GM19468 (cell line): ENCODE results near the gene ALDH3A2.

Experiments
- ATAC-seq: cut with Tn5 transposase; IDR thresholded peaks from one replicate; pipeline ENCODE4 v1.9.1; 2021; ENCODE audit warnings: mild to moderate bottlenecking, moderate library complexity, moderate number of reproducible peaks; ENCODE audit not compliant: unreplicated experiment; ENCODE audit errors: extremely low read depth

ALDH3A2 gene

DNA sequence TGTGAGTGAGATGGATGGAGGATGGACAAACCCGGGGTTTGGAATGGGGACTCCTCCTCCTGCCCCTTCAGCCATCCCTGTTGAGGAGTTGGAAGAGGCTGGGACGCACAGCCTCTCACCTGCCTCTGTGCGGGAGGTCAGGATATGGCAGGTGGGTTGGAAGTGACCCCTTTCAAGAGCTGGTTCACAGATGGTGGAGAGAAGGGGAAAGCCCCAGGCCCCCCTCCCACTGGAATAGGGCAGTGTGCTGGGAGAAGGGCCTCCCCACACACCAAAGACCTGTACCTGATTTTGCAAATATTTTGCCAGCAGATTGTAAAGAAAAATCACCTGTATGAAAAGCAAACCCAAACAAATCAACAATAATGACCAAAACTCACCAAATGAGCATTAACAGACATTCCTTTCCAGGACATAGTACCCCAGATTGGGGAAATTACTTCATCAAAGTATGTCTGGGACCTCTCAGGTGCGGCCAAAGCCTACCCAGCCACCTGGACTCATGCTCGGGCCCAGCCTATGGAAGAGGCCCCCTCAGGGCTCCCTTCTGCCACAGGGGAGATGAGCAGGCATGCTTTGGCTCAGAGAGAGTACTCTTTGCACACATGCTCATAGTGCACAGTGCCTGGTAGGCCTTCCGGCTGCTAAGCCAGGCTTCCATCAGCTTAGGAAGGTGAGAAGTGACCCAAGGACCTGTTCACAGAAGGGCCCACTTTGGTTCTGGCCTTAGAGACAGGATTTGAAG is 60.1 kb downstream of the ALDH3A2 start:
- no peak for ATAC-seq

DNA sequence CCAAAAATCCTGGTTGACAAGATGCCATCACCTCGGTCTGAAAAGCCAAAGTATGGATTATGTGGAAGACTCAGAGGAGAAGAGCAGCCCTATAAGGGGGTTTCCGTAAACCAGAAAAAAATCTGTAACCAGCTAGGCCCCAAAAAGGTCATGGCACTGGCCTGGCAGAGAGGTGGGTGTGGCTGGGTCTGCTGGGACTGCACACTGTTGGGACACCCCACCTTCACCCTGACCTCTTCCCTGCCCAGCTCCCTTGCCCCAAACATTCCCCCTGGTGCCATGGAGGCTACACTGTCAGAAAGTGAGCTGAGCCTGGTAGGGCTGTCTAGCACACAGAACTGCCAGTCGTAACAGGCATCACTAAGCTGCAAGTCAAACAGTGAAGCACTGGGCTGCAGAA is 61.3 kb downstream of the ALDH3A2 start:
- no peak for ATAC-seq

DNA sequence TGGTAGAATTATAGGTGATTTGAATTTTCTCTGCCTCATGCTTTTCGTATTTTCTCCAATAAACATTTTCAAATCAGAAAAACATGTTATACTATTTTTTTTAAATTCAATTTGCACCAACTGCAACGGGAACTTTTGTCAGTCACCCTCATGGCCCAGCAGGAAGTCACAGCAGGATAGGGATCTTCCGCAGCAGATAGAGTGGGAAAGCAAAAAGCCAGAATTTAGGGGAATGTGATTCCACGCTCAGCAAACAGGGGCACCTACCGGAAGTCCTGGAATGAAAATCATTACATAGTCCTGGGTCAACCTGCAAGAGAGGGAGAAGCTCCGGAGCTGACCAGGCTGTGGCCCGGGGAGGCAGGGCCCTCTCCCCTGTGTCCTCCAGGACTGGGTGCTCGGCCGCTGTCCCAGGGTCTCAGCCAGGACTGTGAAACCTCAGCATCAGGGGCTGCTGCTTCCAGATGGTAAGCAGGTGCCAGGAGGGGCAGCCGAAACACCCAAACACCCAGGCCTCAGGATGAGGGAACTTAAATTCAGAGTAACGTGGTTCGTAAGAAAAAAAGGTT is 64.0 kb downstream of the ALDH3A2 start:
- no peak for ATAC-seq

DNA sequence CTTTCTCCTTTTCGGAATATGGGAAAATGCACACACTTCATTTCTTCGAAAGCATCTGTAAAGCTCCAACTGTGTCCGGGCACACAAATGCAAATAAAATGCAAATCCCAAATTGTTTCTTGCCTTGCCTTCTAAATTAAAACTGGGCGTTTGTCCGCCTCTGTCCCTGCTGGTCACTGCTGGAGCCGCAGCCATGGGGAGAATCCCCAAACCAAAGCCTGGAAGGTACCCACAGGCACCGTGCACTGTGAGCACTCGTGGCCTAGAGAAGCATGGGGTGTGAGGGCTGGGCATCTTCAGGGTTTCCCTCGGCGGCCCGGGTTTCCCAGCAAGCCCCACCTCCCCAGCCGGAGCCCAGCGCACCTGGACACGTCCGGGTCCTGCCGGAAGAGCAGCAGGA is 64.9 kb downstream of the ALDH3A2 start:
- ATAC-seq = no peak

DNA sequence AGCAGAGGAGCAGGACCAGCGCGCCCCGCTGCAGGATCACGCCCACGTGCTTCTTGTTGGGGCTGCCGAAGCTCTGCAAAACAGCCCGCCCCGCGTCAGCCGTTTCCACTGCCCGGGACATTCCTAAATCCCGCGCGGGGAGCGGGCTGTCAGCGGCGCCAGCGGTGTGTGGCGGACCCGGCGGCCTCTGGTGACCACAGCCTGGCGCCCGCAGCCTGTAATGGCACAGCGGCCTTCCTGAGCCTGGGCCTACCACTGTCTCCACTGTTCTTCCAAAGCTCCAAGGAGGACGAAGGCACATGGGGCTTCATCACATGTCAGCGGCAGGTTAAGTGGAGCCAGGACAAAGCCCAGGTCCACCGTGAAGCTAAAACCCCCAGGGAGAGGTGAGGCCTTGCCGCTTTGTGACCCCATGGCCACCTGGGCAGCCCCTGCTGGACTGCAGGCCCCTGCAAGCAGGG is 65.4 kb downstream of the ALDH3A2 start:
- no peak for ATAC-seq

DNA sequence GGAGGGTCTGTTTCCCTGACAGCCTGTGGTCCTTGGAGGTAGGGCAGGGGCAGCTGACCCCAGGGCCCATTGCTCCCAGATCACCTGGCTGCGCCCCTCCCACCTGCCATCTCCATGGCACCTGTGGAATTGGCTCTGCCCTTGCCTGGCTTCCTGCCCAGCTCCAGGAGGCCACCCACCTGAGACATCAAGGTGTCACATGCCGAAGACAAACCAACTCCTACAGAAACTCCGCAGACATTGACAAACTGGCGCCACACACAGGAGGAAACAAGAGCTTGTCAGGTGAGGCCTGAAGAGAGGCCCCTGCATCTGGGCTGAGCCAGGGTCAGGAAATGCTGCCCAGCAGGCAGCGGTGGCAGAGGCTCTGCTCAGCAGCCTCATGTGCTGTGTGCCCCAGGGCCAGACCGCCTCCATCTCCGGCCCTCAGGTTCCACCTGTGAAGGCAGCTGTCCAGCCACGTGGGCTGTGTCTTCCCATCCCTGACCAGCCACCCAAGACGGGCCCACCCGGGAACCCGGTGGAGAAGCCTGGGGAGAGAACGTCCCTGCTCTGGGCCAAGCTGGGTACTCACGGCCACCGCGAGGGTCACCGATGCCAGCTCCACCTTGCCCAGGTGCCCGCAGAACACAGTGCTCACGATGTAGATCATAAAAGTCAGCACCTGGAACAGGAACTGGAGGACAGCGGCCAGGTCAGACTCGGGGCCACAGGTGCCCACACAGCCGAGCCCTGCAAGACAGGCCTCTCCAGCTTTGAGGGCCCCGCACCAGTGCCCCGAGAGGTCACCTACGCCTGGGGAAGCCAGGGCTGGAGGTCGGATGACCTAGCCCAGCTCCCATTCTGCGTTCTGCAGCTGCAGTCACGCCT is 66.2 kb downstream of the ALDH3A2 start:
- ATAC-seq = no peak

DNA sequence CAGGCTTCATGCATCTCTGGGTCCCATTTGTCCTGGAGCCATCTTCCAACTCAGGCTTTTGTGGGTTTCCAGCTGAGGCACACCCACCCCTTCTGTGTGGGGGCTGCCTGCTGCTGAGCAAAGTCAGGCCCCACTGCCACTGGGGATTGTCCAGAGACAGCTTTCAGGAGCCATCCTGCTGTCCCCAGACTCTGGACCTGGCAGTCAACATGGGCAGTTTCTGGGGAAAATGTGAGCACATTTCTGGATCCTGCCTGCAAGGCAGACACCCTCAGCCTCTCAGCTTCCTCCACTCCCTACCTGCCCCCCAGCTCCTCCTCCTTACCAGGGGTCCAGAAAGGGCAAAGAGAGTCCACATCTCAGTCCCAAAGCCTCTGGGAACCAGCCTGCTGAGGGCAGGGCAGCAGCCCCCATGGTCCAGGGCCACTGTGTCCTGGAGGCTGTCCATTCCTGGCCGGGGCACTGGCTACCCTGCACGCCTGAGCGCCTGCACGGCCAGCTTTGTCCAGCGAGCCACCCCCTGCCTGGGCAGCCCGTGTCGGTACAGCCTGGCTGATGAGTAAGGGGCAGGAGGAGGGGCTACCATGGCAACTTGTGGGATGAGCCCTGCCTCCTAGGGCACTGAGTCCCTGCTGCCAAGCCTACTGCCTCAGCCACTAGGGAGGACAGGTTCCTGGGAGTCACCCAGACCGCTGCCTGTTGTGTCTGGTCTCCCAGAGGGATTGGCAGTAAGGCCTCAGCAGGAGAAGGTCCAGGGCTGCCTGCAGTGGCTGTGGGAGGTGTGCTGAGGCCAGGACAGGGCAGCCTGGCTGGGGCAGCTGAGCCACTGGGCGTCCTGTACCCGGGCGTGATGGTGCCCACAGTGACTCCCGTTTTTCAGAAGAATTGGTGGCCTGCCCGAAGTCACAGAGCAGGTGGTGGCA is 67.8 kb downstream of the ALDH3A2 start, which contains the start of gene SLC47A2:
TSS of gene SLC47A2 (minus strand) at position 477 of the 923 bp plus-strand sequence. CDS start at position 448, 29 bp downstream.
- no peak for ATAC-seq

DNA sequence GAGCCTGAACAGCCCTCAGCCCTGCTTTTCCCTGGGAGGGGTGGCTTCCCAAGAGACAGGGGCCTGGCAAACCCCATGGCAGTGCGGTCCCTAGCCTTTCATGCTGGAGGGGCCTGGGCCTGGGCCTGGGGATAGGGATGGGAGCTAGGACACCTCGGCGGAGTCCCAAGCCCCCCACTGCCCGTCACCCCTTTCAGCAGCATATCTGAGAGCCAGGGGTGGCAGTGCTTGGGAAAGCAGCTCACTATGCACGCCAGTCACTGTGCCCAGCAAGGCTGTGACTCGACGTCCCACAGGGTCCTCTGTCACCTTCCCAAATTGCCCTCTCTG is 68.4 kb downstream of the ALDH3A2 start:
- ATAC-seq = no peak

DNA sequence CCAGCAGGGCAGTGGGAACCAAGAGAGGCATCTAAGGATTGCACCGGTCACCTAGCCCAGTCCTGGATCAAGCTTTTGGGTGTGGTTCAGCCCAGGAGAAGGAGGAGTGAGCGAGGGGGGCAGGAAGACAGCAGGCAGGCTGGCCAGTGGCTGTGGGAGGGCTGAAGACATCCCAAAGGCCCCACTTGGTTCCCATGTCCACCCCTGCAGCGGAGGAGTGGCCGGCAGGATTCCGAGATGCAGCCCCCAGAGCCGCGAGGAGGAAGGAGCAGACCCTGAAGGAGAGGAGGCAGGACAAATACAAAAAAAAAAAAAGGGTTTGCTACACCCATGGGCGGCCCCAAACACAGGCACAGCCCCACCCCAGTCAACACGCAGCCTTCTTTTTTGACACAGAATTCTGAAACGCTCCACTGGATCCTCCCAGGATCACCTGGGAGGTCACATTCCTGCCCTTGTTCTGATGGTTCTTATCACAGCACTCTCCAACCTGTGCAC is 68.9 kb downstream of the ALDH3A2 start:
- ATAC-seq = no peak

DNA sequence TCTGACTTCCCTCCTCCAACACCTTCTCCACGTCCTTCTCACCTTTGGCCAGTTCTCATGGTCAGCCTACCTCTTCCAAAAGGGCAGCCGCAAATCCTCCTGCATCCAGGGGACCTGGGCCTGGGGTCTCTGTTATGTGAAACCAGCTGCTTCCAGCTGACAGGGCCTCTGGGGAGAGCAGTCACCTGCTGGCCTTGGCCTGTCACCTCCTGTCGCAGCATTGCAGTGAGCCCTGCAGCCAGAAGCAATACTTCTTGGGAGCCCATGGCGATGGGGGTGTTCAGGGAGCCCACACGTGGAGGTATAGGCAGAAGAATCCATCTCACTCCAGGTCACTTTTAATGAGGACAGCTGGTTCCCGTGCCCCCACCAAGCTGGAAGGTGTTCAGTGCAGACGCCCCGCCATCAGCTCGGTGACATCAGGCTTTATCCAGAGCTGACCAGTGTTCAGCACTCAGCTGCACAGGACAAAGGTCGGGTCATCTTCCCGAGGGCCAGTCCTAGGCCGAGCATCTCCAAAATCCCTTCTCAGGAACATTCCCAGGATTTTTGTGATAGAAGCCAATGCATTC is 69.6 kb downstream of the ALDH3A2 start:
- no peak for ATAC-seq

DNA sequence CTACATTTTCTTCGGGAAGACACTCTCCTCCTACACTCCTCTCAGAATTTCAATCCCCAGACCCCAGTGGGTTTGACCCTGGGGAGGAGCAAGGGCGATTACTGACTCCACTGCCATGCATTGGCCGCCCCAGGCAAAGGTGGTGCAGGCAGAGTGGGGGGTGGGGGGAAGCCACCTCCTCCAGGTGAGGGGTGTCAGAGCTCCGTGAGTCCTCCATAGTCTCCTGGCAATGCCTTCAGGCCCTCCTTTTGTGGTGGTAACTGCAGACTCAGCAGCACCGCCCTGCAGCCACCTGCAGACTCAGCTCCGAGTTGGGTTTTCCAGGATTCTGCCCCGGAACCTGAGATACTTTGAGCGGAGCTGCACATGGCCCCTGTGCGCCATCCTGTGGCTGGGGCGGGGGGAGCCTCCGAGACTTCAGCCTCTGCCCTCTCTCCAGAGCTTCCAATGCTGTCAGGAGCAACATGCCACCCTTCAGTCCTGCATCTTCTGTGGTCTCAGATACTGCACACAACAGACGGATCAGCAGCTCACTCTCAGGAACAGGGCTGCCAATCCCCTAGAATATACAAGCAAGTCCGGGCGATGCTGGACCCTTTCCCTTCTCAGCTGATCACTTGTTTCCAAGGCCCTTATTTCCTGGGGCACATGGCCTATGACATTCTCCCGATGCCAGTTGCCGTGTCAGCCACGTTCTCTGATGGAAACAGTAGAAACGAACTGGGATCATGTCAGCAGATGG is 70.2 kb downstream of the ALDH3A2 start:
- ATAC-seq = no peak

DNA sequence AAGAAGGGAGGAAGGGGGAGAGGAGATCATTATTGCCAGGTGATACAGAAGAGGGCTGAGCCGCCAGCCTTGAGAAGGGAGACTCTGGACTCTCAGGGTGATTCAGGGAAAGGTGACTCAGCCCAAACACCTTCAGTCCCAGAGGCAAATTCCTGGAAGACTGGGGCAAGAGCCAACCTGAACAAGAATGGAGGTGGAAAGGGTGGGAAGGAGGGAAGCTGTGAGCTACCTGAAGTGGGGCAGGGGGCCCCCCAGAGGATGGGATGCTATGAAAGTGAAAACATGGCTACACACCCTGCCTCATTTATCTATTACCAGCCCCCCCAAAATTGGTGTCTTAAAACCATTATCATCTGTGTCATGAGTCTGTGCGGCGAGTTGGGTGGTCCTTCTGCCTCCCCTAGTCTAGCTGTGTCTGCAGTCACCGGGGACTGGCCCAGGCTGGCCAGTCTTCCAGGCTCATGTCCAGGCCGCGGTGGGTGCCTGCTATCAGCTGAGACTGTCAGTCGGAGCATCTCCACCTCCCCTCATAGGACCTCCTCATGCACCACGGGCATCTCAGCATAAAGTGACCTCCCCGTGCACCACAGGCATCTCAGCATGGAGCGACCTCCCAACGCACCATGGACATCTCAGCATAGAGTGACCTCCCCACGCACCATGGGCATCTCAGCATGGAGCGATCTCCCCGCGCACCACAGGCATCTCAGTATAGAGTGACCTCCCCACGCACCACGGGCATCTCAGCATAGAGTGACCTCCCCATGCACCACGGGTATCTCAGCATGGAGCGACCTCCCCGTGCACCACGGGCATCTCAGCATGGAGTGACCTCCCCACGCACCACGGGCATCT is 71.0 kb downstream of the ALDH3A2 start:
- no peak for ATAC-seq

DNA sequence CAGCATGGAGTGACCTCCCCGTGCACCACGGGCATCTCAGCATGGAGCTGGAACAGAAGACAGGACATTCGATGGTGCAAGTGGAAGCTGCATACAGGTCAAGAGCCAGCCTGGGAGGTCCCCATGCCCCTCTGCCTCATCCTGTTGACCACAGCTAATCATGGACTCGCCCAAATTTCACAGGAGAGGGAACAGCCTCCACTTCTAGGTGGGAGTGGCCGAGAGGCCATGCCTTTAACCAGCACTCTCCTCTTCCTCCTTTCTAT is 71.6 kb downstream of the ALDH3A2 start:
- no peak for ATAC-seq

DNA sequence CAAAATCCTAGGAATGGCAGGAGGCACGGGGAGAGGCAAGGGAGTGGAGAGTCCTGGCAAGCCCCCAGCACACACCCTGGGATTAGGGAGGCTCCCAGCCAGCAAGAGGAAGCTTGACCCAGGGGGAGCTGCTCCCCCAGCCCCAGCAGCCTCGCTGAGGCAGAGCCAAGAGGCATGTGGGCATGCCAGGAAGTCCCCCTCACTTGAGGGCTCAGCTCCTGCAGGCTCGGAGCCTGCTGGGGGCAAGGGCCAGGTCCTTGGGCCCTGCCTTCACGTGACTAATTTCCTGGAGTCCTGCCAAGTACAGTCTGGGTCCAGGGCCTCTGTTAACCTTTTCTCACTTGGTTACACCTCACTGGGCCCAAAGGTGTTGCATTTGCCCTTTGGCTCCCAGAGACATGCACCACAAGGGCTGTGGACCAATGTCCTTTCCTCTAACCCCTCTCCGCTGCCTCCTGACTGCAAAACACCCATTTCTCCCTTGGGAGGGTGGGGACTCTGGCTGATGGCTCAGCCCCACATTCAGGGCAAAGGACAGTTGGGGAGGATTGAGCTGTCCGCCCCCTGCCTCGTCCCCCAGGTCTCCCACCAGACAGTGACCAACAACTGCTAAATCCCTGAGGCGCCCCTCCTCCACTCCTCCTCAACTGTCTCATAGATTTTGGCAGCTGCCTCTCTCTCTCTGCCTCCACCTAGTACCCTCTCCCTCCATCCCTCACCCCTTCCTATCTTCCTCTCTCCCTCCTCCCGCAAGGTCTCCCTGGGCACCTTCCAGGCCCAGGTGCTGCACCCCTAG is 72.3 kb downstream of the ALDH3A2 start:
- ATAC-seq = no peak

DNA sequence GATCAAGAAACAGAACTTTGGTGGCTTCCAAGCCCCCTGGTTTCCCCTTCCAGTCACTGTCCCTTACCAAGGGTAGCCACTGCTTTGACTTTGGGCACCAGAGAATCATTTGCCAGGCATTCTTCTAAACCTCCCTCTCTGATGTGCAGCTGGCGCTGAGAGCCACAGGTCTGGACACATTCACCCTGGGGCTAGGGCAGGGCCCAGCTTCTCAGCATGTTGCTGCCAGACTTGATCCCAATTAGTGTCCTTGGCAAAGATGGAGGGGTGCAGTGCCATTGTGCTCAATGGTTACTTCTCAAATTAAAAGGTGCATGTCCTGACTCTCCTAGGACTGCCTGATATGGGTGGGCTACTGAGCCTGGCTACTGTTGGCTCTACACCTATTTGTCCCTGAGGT is 75.4 kb downstream of the ALDH3A2 start:
- ATAC-seq = no peak

DNA sequence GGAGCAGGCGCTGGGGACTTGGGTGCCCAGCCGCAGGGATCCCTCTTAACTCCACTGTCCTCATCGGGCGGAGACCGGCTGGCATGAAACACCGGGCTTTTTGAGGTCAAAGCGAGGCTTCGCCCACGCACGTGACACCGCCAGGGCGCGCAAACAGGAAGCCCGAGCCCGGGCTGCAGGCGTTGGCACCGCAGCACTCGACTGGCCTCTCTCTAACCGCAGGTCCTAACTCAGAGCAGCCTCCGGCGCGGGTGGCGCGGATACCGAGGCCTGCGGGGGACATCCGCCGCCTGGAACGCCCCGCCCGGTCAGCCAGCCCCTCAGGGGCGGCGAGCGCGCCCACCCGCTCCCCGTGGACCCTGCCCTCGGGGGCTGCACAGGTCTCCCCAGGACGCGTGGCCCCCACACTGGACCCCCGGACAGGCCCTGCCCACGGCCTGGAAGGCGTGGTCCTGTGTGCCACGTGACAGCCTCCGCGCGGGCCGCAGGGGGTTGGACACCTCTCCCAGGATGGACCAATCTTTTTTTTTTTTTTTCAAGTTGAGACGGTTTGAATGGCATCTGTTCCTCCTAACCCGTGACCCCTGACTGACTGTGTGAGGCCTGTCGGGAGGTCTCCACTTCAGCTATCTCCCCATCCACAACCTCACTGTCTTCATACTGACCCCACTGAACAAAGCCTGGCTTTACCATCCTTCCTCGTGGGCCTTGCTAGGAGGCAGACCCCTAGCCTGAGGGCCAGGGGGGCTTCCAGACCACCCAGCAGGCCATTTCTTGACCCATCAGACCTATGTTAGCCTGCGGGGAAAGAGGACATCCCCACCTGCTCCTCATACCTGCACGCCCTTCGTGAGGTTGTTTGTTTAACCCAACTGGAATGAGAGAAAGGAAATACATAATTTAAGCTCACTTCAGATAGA is 76.2 kb downstream of the ALDH3A2 start:
- ATAC-seq = no peak
